ENCODE results near the gene THSD7B.

Gene THSD7B

DNA sequence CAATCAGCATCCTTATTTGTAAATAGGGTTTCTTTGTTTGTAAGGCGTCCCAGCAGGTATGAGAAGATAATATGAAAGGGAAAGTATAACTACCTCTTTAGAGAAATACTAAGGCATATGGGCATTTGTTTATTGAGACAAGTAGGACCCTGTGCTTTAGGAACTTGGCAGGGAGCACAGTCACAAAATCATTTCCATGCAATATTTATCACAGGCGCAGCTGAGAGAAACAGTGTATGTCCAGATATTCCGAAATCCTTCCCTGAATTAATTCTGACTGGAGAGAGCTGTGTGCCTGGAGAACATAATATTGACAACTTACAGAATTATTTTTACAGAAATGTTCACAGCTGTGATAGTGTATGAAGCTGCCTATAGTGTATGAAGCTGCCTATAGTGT lies 416.7 kb downstream of the THSD7B start:
- no peaks in the 10 kb centered on the region for H4K20me1 ChIP-seq (ENCODE audit: insufficient read depth, low read length, poor library complexity, severe bottlenecking)
- no peak overlapping the region for H3K4me3 ChIP-seq (ENCODE audit: low read length, poor library complexity, severe bottlenecking)
- no peaks in the 10 kb centered on the region for H3K79me2 ChIP-seq (ENCODE audit: insufficient read depth, low read length)
- H2AFZ ChIP-seq (ENCODE audit: low read length) = no peak overlapping the region
- no peaks in the 10 kb centered on the region for H3K4me1 ChIP-seq (ENCODE audit: insufficient read depth, low read length, poor library complexity, severe bottlenecking)
- no peaks in the 10 kb centered on the region for H3F3A ChIP-seq (ENCODE audit: low read depth)
- H3K9me2 ChIP-seq (replicated peaks; ENCODE audit: low read depth, low read length) = no peaks in the 10 kb centered on the region
- no peak overlapping the region for H3K4me2 ChIP-seq (ENCODE audit: low read depth, low read length, poor library complexity, severe bottlenecking)
- no peaks in the 10 kb centered on the region for H3K27me3 ChIP-seq (ENCODE audit: insufficient read depth, low read length, poor library complexity, severe bottlenecking)
- no peaks in the 10 kb centered on the region for H3K36me3 ChIP-seq (ENCODE audit: insufficient read depth, low read length)
- no peak overlapping the region for H3K9ac ChIP-seq (ENCODE audit: low read depth, low read length, poor library complexity, severe bottlenecking)
- no peaks in the 10 kb centered on the region for H3K9me3 ChIP-seq (ENCODE audit: insufficient read depth, low read depth, low read length)
- TF ChIP-seq EZH2phosphoT487 (IDR thresholded peaks at IDR 0.05; ENCODE audit: borderline replicate concordance) = no peak
- TF ChIP-seq, protein P1, sequence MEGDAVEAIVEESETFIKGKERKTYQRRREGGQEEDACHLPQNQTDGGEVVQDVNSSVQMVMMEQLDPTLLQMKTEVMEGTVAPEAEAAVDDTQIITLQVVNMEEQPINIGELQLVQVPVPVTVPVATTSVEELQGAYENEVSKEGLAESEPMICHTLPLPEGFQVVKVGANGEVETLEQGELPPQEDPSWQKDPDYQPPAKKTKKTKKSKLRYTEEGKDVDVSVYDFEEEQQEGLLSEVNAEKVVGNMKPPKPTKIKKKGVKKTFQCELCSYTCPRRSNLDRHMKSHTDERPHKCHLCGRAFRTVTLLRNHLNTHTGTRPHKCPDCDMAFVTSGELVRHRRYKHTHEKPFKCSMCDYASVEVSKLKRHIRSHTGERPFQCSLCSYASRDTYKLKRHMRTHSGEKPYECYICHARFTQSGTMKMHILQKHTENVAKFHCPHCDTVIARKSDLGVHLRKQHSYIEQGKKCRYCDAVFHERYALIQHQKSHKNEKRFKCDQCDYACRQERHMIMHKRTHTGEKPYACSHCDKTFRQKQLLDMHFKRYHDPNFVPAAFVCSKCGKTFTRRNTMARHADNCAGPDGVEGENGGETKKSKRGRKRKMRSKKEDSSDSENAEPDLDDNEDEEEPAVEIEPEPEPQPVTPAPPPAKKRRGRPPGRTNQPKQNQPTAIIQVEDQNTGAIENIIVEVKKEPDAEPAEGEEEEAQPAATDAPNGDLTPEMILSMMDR (conservative IDR thresholded peaks at IDR 0.05; ENCODE audit: low read length) = no peak

DNA sequence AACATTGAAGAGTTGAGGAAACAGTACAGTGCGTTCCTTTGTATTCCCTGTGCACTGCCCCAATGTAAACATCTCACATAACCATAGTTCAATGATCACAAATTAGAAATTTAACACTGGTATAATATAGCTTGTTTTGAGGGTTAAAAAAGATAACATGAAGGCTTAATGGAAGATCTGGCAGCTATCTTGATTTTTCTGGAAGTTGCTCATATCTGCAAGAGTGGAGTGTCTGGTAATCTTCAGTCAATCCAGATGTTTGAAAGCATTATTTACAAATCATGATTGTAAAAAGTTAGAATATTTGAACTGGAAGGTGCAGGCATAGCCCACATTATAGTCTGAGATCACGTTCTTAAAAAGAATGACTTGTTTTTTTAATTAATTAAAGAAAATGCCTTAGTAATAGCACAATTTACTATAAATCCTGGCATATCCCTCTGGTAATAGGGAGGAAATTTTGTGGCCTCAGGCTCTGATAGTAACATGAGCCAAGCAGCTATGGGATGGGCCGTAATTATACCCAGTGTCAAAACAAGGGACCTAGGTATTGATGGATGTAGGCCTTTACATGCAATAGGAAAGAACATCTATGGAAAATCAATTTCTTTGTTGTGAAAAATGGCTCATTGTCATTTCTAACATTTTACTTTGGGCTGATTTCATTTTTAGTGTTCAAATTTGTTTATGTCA lies 418.0 kb downstream of the THSD7B start:
- TF ChIP-seq, protein P1 (conservative IDR thresholded peaks at IDR 0.05; ENCODE audit: low read length) = no peak
- no peak for TF ChIP-seq EZH2phosphoT487 (IDR thresholded peaks at IDR 0.05; ENCODE audit: borderline replicate concordance)
- Histone ChIP-seq H3K4me1 (ENCODE audit: insufficient read depth, low read length, poor library complexity, severe bottlenecking) (no peaks in the 10 kb centered on the region), H2AFZ (ENCODE audit: low read length) (no peak overlapping the region), H4K20me1 (ENCODE audit: insufficient read depth, low read length, poor library complexity, severe bottlenecking) (no peaks in the 10 kb centered on the region), H3K27me3 (ENCODE audit: insufficient read depth, low read length, poor library complexity, severe bottlenecking) (no peaks in the 10 kb centered on the region), H3K36me3 (ENCODE audit: insufficient read depth, low read length) (no peaks in the 10 kb centered on the region), H3K9ac (ENCODE audit: low read depth, low read length, poor library complexity, severe bottlenecking) (no peak overlapping the region), H3F3A (ENCODE audit: low read depth) (no peaks in the 10 kb centered on the region), H3K4me2 (ENCODE audit: low read depth, low read length, poor library complexity, severe bottlenecking) (no peak overlapping the region), H3K9me3 (ENCODE audit: insufficient read depth, low read depth, low read length) (no peaks in the 10 kb centered on the region), H3K79me2 (ENCODE audit: insufficient read depth, low read length) (no peaks in the 10 kb centered on the region), H3K4me3 (ENCODE audit: low read length, poor library complexity, severe bottlenecking) (no peak overlapping the region), H3K9me2 (replicated peaks; ENCODE audit: low read depth, low read length) (no peaks in the 10 kb centered on the region)

DNA sequence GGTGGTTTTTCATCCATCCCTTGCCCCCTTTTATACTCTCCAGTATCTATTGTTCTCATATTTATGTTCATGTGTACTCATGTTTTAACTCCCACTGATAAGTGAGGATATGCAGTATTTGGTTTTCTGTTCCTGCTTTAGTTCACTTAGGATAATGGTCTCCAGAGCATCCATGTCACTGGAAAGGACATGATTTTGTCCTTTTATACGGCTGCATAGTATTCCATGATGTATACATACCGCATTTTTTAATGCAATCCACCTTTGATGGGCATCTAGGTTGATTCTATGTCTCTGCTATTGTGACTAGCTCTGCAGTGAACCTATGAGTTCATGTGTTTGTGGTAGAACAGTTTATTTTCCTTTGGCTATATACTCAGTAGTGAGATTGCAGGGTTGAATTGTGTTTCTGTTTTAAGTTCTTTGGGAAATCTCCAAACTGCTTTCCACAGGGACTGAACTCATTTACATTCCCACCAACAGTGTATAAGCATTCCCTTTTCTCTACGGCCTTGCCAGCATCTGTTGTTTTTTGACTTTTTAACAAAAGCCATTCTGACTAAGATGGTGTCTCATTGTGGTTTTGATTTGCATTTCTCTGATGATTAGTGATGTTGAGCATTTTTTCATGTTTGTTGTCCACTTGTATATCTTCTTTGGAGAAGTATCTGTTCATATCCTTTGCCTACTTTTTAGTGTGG lies 420.2 kb downstream of the THSD7B start:
- H3F3A ChIP-seq (ENCODE audit: low read depth) = no peaks in the 10 kb centered on the region
- TF ChIP-seq EZH2phosphoT487 (IDR thresholded peaks at IDR 0.05; ENCODE audit: borderline replicate concordance) = no peak
- TF ChIP-seq, protein P1 (conservative IDR thresholded peaks at IDR 0.05; ENCODE audit: low read length) = no peak

More for the DNA sequence above, 420.2 kb downstream of the THSD7B start:
- no peaks in the 10 kb centered on the region for H3K36me3 ChIP-seq (ENCODE audit: insufficient read depth, low read length)
- no peak overlapping the region for H3K9ac ChIP-seq (ENCODE audit: low read depth, low read length, poor library complexity, severe bottlenecking)
- no peak overlapping the region for H3K4me3 ChIP-seq (ENCODE audit: low read length, poor library complexity, severe bottlenecking)
- no peak overlapping the region for H3K4me2 ChIP-seq (ENCODE audit: low read depth, low read length, poor library complexity, severe bottlenecking)
- no peaks in the 10 kb centered on the region for H3K27me3 ChIP-seq (ENCODE audit: insufficient read depth, low read length, poor library complexity, severe bottlenecking)
- H3K9me3 ChIP-seq (ENCODE audit: insufficient read depth, low read depth, low read length) = no peaks in the 10 kb centered on the region
- H3K4me1 ChIP-seq (ENCODE audit: insufficient read depth, low read length, poor library complexity, severe bottlenecking) = no peaks in the 10 kb centered on the region
- no peaks in the 10 kb centered on the region for H4K20me1 ChIP-seq (ENCODE audit: insufficient read depth, low read length, poor library complexity, severe bottlenecking)
- H3K9me2 ChIP-seq (replicated peaks; ENCODE audit: low read depth, low read length) = no peaks in the 10 kb centered on the region
- no peak overlapping the region for H2AFZ ChIP-seq (ENCODE audit: low read length)
- H3K79me2 ChIP-seq (ENCODE audit: insufficient read depth, low read length) = no peaks in the 10 kb centered on the region

Data from Loucy (cell line).